ENCODE data around the gene DCDC2.
"Not testable (repeated sequence)": the region's sequence is repeated elsewhere in the genome, so short reads cannot be mapped to it uniquely, and the experiment has no call there.

DCDC2 gene

GRCh38 chr6:24214984-24215383 is 142.9 kb downstream of the DCDC2 start:
- Histone ChIP-seq H3K27me3 (ENCODE audit: insufficient read depth, poor library complexity, severe bottlenecking) (no peaks in the 10 kb centered on the region), H3K27ac (replicated peaks) (no peak overlapping the region), H3K4me3 (replicated peaks; ENCODE audit: insufficient read depth, low read length) (no peak overlapping the region)
- no peak for DNase-seq (ENCODE audit: low read depth in 1 of 2, low spot score in 1 of 2)
- TF ChIP-seq GABPA (IDR thresholded peaks at IDR 0.05; ENCODE audit: low read depth) (no peak), SPI1 (IDR thresholded peaks at IDR 0.05; ENCODE audit: borderline replicate concordance, low read depth) (no peak), POLR2AphosphoS5 (IDR thresholded peaks at IDR 0.05; ENCODE audit: low read depth) (no peak)
- TF ChIP-seq, protein P1, sequence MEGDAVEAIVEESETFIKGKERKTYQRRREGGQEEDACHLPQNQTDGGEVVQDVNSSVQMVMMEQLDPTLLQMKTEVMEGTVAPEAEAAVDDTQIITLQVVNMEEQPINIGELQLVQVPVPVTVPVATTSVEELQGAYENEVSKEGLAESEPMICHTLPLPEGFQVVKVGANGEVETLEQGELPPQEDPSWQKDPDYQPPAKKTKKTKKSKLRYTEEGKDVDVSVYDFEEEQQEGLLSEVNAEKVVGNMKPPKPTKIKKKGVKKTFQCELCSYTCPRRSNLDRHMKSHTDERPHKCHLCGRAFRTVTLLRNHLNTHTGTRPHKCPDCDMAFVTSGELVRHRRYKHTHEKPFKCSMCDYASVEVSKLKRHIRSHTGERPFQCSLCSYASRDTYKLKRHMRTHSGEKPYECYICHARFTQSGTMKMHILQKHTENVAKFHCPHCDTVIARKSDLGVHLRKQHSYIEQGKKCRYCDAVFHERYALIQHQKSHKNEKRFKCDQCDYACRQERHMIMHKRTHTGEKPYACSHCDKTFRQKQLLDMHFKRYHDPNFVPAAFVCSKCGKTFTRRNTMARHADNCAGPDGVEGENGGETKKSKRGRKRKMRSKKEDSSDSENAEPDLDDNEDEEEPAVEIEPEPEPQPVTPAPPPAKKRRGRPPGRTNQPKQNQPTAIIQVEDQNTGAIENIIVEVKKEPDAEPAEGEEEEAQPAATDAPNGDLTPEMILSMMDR (IDR thresholded peaks at IDR 0.05; ENCODE audit: insufficient read depth, low read length) = no peak
- TF ChIP-seq, protein P2, sequence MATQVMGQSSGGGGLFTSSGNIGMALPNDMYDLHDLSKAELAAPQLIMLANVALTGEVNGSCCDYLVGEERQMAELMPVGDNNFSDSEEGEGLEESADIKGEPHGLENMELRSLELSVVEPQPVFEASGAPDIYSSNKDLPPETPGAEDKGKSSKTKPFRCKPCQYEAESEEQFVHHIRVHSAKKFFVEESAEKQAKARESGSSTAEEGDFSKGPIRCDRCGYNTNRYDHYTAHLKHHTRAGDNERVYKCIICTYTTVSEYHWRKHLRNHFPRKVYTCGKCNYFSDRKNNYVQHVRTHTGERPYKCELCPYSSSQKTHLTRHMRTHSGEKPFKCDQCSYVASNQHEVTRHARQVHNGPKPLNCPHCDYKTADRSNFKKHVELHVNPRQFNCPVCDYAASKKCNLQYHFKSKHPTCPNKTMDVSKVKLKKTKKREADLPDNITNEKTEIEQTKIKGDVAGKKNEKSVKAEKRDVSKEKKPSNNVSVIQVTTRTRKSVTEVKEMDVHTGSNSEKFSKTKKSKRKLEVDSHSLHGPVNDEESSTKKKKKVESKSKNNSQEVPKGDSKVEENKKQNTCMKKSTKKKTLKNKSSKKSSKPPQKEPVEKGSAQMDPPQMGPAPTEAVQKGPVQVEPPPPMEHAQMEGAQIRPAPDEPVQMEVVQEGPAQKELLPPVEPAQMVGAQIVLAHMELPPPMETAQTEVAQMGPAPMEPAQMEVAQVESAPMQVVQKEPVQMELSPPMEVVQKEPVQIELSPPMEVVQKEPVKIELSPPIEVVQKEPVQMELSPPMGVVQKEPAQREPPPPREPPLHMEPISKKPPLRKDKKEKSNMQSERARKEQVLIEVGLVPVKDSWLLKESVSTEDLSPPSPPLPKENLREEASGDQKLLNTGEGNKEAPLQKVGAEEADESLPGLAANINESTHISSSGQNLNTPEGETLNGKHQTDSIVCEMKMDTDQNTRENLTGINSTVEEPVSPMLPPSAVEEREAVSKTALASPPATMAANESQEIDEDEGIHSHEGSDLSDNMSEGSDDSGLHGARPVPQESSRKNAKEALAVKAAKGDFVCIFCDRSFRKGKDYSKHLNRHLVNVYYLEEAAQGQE (IDR thresholded peaks at IDR 0.05; ENCODE audit: insufficient replicate concordance, low read depth) = no peak

- H3K27me3 ChIP-seq (ENCODE audit: insufficient read depth, poor library complexity, severe bottlenecking) = no peaks in the 10 kb centered on the region
- H3K27ac ChIP-seq (replicated peaks) = no peak overlapping the region
- H3K4me3 ChIP-seq (replicated peaks; ENCODE audit: insufficient read depth, low read length) = no peak overlapping the region
- TF ChIP-seq GABPA (IDR thresholded peaks at IDR 0.05; ENCODE audit: low read depth) (no peak), SPI1 (IDR thresholded peaks at IDR 0.05; ENCODE audit: borderline replicate concordance, low read depth) (no peak)
- TF ChIP-seq, protein P2 (IDR thresholded peaks at IDR 0.05; ENCODE audit: insufficient replicate concordance, low read depth) = no peak
- no peak for DNase-seq (ENCODE audit: low read depth in 1 of 2, low spot score in 1 of 2)
Observed at GRCh38 chr6:24207413-24207812, 150.4 kb downstream of the DCDC2 start.

GRCh38 chr6:24205020-24205492 is 152.8 kb downstream of the DCDC2 start:
- Histone ChIP-seq H3K27ac (replicated peaks) (no peak overlapping the region), H3K4me3 (replicated peaks; ENCODE audit: insufficient read depth, low read length) (no peak overlapping the region), H3K27me3 (ENCODE audit: insufficient read depth, poor library complexity, severe bottlenecking) (no peaks in the 10 kb centered on the region)
- DNase-seq (ENCODE audit: low read depth in 1 of 2, low spot score in 1 of 2) = peak in 1 of 2 experiments; percentile 17
- TF ChIP-seq, protein P1 (IDR thresholded peaks at IDR 0.05; ENCODE audit: insufficient read depth, low read length) = peak; percentile 23
- TF ChIP-seq, protein P2 (IDR thresholded peaks at IDR 0.05; ENCODE audit: insufficient replicate concordance, low read depth) = no peak

GRCh38 chr6:24204113-24204512 is 153.7 kb downstream of the DCDC2 start:
- H3K4me3 ChIP-seq (replicated peaks; ENCODE audit: insufficient read depth, low read length); H3K27ac ChIP-seq (replicated peaks); DNase-seq (ENCODE audit: low read depth in 1 of 2, low spot score in 1 of 2); H3K27me3 ChIP-seq (ENCODE audit: insufficient read depth, poor library complexity, severe bottlenecking): not testable (repeated sequence)

Data from HL-60 (cell line).